Ishikawa (cell line): ENCODE measurements around the gene RAD51B.

Experiments
- CEBPB ChIP-seq: IDR thresholded peaks from 2 replicates; pipeline ENCODE4 v1.6.1; 2012
- CREB1 ChIP-seq: IDR thresholded peaks from 2 replicates; pipeline ENCODE4 v1.6.1; 2012; ENCODE audit warnings: low read depth
- EP300 ChIP-seq: IDR thresholded peaks from 2 replicates; pipeline ENCODE4 v1.6.1; 2012; ENCODE audit warnings: borderline replicate concordance
- FOXM1 ChIP-seq: IDR thresholded peaks from 2 replicates; pipeline ENCODE4 v1.6.1; 2012; ENCODE audit warnings: low read depth, borderline replicate concordance
- MAX ChIP-seq: IDR thresholded peaks from 2 replicates; pipeline ENCODE4 v1.6.1; 2012
- RAD21 ChIP-seq: IDR thresholded peaks from 2 replicates; pipeline ENCODE4 v1.6.1; 2012; ENCODE audit warnings: low read depth
- TAF1 ChIP-seq: IDR thresholded peaks from 2 replicates; pipeline ENCODE4 v1.6.1; 2012; ENCODE audit warnings: low read depth, mild to moderate bottlenecking
- TEAD4 ChIP-seq: IDR thresholded peaks from 2 replicates; pipeline ENCODE4 v1.6.1; 2012
- USF1 ChIP-seq: IDR thresholded peaks from 2 replicates; pipeline ENCODE4 v1.6.1; 2012
- YY1 ChIP-seq: IDR thresholded peaks from 2 replicates; pipeline ENCODE4 v1.6.1; 2012; ENCODE audit warnings: low read depth
- ZBTB7A ChIP-seq: IDR thresholded peaks from 2 replicates; pipeline ENCODE4 v1.6.1; 2012; ENCODE audit warnings: low read depth

- TF ChIP-seq MAX (no peak), USF1 (no peak), CEBPB (no peak), YY1 (no peak), EP300 (no peak), CREB1 (no peak), FOXM1 (no peak), TEAD4 (no peak), TAF1 (no peak), RAD21 (peak; percentile 4; the same call in 1 of the 2 replicates), ZBTB7A (no peak)
Measured at GRCh38 chr14:68373847-68374444, 554.4 kb downstream of the RAD51B start.
